HG03565 (cell line): ENCODE results near the gene MERTK.

Experiments used
- ATAC-seq: cut with Tn5 transposase; IDR thresholded peaks from one replicate; pipeline ENCODE4 v1.9.1; 2021; ENCODE audit warnings: mild to moderate bottlenecking, moderate library complexity; ENCODE audit not compliant: unreplicated experiment

Gene MERTK

DNA sequence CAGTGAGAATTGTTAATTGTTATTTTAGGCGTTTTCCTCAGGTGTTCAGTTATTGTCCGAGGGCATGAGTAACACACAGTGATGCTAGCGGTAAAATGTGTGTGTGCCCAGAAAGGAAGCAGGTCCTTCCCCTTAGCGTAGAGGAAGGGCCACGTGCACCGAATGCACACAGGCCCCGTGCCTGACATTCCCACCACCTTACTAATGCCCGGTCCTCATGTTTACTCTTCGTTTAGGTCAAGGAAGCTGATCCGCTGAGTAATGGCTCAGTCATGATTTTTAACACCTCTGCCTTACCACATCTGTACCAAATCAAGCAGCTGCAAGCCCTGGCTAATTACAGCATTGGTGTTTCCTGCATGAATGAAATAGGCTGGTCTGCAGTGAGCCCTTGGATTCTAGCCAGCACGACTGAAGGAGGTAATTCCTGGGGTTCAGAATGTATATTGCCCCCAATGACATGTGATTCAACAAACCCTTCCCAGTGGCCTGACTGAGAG is 76.7 kb downstream of the MERTK start:
- ATAC-seq, result no peak

DNA sequence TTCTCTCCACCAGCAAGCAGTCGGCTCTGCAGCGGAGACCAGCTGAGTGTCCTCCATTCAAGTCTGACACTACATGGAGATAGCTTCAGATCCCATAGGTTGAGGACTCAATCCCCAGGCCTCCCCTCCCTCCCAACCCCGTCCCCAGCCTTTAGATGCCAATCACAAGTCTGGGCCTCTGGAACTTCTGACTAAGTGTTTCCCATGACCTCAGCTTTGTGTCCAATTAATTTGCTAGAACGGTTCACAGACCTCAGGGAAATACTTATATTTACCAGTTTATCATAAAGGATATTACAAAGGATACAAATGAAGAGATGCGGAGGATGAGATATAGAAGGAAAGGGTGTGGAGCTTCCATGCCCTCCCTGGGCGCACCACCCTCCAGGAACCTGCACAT is 77.4 kb downstream of the MERTK start:
- ATAC-seq, result no peak

DNA sequence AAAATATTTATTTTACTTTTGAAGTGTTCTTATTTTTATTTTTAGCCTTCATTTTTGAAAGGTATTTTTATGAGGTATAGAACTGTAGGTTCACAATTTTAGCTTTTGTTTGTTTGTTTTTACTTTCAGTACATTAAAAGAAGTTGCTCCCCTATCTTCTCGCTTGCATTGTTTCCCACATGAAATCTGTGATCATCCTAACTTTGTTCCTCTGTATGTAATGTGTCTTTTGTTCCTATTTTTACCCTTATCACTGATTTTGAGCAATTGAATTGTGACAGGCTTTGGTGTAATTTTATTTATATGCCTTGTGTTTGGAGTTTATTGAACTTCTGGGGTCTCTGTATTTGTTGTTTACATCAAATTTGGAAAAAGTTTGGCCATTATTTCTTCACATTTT is 78.8 kb downstream of the MERTK start:
- ATAC-seq, result no peak

DNA sequence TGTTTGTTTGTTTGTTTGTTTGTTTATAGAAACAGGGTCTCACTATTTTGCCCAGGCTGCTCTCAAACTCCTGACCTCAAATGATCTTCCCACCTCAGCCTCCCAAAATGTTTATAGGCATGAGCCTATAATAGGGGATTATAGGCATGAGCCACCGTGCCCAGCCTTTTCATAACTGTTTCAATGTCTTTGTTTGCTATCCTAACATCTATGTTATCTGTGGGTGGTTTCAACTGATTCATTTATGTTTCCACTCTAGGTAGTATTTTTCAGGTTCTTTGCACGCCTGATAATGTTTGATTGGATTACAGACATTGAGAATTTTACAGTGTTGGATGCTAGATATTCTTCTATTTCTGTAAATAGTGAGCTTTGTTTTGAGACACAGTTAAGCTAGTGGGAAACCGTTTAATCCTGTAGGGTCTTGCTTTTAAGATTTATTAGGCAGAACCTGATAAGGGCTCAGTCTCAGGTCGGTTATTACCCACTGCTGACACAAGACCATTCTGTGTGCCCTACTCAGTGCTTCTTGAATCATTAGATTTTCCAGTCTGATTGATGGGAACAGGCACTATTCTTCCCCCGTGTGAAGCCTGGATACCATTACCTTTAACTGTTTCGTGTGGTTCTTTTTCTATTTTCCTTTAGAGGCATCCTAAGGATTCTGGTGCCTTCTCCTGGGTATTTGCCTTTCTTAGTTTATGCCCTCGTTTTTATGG is 80.2 kb downstream of the MERTK start:
- ATAC-seq, result no peak

DNA sequence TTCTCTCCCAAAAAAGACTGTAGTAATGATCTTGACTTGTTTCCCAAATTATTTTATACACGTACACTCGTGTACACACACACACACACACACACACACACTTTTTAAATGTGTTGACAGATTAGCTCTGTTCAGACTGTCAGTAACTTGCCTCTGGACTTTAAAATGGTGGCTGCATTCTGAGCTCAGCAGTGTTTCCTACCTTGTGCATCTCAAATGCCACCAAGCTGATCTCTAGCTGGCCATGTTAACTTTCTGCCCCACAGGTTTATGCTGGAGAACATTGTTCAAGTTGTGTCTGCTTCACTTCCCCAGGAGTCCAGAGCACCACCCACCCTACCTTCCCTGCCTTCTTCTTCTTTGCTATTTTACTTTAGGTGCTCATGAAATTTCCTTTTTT is 83.3 kb downstream of the MERTK start:
- no peak for ATAC-seq

DNA sequence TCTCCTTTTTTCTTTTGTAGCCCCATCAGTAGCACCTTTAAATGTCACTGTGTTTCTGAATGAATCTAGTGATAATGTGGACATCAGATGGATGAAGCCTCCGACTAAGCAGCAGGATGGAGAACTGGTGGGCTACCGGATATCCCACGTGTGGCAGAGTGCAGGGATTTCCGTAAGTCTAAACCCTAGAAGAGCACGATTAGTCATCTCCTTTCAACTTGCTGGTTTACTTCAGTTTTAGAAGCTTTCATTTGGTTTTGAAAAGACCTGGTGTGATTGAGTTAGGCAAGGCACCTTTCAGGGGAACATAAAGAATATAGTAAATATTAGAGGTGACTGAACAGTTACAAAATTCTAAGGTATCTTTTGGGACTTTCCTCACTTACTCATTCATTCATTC is 84.4 kb downstream of the MERTK start:
- no peak for ATAC-seq

DNA sequence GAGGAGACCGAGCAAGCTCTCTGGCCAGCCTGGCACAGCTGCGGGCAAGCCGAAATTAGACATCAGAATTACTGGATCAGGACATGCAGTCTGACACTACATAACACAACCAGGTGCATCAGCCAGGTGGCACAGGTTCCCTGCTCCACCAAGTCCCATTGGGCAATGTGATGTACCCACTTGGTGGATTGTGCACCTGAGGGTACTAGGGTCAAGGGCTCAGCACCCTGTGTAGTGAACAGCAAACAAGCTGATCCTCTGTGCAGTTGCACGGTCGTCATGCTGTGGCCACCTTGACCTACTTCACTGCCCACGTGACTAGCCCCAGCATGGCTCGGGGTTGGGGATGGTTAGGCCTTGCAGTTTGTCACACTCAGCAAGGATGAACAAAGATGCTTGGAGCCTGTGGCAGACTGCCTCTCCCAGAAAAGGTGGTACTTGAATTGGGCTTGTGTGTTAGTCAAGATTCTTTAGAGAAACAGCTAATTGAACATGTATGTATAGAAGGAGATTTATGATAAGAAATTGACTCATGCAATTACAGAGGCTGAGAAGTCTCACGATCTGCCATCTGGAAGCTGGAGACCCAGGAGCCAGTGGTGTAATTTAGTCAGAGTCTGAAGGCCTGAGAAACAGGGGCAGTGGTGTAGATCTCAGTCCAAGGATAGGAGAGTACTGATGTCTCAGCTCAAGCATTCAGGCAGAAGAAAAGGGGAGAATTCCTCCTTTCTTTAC is 85.2 kb downstream of the MERTK start:
- no peak for ATAC-seq

DNA sequence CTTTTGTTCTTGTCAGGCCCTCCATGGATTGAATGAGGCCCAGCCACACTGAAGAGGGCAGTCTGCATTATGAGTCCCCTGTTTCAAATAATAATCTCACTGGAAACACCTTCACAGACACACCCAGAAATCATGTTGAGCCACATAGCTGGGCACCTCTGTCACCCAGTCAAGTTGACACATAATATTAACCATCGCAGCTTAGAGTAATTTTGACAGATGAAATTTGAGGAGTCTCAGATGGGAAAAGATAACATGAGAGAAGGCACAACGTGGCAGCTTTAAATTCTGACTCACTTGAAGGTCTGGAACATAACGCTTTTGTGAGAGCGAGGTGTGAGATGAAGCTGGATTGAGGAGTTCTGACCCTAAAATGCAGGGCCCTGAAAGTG is 85.8 kb downstream of the MERTK start:
- no peak for ATAC-seq

DNA sequence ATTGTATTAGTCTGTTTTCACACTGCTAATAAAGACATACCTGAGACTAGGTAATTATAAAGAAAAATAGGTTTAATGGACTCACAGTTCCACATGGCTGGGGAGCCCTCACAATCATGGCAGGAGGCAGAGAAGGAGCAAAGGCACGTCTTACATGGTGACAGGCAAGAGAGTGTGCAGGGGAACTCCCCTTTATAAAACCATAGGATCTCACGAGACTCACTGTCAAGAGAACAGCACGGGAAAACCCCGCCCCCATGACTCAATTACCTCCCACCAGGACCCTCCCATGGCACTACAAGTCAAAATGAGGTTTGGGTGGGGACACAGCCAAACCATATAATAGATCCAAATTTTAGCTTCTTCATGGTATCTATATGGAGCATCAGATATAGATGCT is 87.1 kb downstream of the MERTK start:
- ATAC-seq, result no peak

DNA sequence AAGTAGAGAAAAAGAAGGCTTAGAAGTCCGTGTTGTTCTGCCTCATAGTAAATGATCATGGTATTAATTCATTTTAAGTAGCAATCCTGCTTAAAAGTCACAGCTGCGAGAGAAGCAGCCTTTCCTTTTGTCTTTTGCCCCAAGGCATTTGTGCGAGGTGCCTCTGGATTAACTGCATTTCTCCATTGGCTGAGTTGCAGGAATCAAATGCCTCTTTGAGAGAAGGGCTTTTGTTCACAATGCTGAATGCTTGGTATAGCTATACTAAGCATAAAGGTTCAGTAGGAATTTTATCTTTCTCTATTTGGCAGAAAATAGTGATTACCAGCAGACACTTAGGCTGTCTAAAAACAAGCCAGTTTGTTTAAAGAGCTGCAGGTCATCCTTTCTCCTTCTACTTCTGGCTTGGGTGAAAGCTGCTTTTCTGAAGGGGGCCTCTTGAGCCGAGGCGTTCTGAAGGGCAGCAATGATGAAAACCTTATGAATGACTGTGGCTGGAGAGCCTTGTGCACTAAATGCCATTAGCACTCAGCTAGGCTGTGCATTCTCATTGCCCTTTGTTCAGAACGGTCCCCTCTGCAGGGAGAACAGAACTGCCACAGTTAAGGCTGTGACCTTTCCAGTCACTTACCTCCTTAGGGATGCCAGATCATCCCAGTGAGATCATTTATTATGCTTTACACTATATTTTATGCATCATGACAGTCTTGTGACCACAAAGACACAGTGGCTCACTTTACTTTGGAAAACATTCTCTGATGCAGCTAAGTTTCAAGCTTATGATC is 87.9 kb downstream of the MERTK start:
- ATAC-seq, result no peak

DNA sequence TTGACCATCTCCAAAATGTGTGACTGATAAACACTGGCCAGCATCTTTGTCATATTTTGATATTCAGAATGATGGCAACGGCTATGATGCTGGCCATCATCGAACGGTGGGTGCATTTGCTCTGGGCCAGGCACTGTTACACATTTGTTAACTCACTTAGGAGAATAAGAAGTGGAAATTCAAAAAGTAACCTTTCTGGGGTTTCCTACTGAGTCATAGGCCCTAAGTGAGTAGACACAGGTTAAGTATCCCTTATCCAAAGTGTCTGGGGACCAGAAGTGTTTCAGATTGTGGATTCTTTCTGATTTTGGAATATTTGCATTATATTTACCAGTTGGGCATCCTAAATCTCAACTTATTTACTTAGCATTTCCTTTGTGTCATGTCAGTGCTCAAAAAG is 92.0 kb downstream of the MERTK start:
- no peak for ATAC-seq

DNA sequence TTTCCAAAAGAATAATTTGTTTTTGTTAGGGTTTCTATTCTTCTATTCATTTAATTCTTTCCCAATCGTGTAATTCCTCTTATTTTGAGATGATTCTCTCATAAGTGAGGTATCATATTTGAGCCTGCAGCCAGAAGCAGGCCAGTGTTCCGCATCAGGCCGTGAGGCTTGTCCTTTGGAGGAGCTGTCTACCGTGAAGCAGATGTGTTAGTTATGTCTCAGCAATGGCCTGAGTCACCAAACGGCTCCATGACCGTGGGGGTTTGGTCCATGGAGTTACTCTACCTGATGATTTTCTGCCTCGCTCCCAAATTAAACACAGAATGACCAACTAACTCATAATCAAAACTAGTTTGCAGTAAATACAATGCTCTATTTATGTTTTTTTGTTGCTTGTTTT is 92.4 kb downstream of the MERTK start:
- ATAC-seq, result no peak

DNA sequence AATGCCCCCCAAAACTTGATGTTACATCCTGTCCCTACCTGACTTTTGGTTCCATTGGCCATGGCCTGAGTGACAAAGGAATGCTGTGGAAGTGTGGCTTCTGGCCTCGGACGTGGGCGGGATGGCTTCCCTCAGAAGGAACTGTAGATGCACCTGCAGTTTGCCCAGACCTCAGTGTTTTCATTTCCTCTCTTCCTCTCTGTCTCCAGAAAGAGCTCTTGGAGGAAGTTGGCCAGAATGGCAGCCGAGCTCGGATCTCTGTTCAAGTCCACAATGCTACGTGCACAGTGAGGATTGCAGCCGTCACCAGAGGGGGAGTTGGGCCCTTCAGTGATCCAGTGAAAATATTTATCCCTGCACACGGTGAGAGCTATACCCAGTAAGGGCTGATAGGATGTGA is 95.6 kb downstream of the MERTK start:
- no peak for ATAC-seq

DNA sequence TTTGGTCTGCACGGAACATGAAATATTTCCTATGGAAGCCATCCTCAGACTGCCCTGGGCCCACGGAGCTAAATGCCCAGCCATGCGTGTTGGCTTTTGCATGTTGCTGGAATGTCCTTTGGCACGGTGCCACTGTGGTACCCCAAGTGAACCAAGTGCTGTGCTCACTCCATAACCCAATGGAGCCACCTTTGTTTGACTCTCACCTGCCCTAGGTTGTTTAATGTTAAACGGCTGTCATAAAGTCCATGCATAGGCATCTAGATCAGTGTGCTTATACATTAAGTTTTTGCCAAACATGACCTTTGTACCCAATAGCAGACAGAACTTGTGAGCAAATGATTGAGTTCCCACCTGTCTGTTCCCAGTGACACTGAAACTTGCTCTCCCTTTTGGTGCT is 96.7 kb downstream of the MERTK start:
- ATAC-seq, result no peak

DNA sequence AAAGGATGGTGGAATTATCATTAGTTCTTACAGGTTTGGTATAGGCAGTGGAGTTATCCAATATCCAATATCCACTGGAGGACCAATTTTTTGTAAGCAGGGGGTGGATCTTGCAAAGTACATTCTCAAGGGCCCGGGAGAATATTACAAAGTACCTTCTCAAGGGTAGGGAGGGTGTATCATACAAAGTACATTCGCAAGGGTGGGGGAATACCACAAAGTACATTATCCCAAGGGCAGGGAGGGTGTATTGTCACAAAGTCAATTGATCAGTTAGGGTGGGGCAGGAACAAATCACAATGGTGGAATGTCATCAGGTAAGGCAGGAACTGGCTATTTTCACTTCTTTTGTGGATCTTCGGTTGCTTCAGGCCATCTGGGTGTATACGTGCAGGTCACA is 101.4 kb downstream of the MERTK start:
- ATAC-seq, result no peak

DNA sequence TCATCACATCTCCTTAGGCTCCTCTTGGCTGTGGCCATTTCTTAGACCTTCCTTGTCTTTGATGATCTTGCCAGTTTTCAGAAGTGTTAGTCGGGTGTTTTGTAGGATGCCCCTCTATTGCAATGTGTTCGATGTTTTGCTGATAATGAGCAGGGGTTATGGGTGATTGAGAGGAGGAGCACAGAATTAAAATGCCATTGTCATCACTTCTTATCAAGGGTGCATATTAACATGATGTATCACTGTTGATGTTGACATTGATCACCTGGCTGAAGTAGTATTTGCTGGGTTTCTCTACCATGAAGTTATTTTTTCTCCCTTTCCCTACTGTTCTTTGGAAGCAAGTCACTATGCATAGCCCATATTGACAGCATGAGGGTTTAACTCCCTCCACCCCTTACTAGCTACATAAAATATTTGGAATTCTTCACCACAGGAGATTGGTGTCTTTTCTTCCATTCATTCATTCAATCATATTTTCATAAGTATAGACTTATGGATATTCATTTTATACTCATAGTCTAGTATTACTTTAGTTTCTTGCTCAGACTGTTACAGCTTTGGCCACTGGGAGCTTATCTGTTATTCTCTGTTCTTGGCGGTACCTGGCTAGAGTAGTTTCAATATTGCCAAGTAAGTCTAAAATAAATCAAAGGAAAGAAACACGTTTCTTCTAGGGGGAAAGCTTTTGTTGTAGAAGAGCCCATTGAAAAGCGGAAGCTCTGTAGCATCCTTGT is 102.2 kb downstream of the MERTK start:
- ATAC-seq, result peak; percentile 22

DNA sequence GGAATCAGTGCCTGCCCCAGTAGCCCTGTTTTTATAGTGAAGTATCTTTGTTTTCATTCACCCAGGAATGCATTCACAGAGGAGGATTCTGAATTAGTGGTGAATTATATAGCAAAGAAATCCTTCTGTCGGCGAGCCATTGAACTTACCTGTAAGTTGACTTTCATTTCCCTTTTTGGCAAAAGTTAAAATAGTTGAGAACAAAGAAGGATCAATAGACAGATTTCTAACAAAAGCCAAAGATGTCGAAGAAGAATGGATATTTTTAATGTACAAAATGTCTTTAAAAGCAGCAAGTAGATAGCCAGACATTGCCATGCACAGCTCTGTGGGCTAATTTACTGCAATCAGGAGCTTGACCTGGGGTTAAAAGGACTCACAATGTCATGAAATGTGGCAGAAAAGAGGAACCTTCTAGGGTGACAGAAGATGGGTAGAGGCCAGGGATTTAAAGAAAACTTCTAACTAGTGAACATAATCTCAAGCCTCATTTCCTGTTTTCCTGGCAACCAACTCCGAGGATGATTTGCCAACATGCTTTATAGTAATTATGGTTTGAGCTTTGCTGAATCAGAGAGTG is 102.8 kb downstream of the MERTK start:
- ATAC-seq, result peak; percentile 44

DNA sequence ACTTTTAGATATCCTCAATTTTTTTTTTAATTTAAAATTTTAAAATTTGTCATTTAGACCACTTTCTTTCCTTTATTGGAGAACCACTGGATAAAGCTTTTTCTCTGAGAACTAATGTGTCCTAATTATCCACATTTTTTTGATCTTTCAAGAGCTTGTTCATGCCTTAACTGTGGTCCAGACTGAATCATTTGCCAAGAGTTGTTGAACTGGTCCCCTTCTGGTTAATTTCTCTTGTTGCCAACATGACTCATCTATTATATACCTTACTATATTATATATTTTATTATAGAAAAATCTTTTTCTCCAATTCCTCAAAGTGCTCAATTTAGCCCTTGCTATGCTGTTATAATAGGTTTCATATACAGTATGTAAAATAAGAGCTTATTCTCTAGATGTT is 103.5 kb downstream of the MERTK start:
- no peak for ATAC-seq

DNA sequence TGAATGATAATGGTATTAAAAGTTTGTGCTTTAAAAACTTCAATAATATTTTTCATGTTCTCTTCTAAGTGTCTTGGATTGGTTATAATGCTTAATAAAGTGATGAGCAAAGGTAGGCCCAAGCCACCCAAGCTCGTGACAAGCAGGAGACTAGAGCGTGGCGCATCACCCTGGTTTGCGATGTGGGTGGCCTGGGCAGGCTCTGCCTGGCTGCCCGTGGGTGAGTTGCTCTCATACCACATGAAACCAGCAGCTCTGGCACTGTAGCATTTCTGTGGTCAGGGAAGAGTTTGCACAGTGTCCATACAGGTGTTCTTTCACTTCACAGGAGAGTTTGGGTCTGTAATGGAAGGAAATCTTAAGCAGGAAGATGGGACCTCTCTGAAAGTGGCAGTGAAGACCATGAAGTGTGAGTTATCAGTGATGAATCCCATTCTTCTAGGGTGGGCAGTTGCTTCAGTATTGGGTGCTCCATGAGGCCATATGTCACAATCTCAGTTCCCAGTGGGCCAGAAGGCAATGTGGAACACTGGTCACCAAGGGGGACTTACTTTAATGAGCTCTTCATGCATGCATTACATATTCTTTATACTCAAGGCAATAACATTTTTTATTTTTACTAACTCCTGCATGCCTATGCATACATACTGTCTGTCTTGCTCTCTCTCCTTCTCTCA is 105.3 kb downstream of the MERTK start:
- ATAC-seq, result no peak

DNA sequence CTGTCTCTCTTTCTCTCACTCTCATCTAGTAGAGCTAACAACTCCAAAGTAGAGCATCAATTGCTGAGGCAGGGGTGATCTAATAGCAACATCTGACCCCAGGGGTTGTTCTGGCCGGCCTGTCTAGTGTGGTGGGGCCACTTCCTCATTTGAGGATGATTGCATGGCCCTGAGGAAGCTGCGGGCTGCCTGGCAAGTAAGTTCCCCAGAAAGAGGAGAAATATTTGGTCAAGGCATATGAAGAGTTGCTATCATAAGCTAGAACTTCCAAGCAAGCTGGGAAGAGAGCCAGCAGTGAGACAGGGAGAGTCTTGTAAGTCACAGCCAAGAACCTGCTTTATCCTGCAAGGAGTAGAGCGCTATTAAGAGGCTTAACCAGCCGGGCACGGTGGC is 105.8 kb downstream of the MERTK start:
- no peak for ATAC-seq
